Thymus (tissue), 11 donors: ENCODE results near the gene OR1K1. TPM values are rescaled to one million over a fixed set of nuclear protein-coding genes. Genes with fewer than 3 reads are reported as not detected.
"Not testable (repeated sequence)": the region's sequence is repeated elsewhere in the genome, so short reads cannot be mapped to it uniquely, and the experiment has no call there.

Experiments used
- DNase-seq, 9 donors: peaks; one replicate each; pipeline ENCODE4 v3.0.0-alpha.2; 2013; ENCODE audit warnings: low spot score in 9 of 9, low read depth in 6 of 9, missing footprints in 1 of 9
- H3K27ac ChIP-seq, 2 donors: one replicate each; pipeline ENCODE4 v1.5.1; 2013; ENCODE audit warnings: control low read depth in 1 of 2, low read depth in 1 of 2, low read length in 1 of 2, mild to moderate bottlenecking in 1 of 2, moderate library complexity in 1 of 2
- H3K27me3 ChIP-seq, 2 donors: one replicate each; pipeline ENCODE4 v1.5.1; 2013; ENCODE audit warnings: low read length in 1 of 2; ENCODE audit not compliant: control insufficient read depth in 2 of 2, insufficient read depth in 1 of 2
- H3K36me3 ChIP-seq, 2 donors: one replicate each; pipeline ENCODE4 v1.5.1; 2013; ENCODE audit warnings: low read length in 1 of 2, mild to moderate bottlenecking in 1 of 2, moderate library complexity in 1 of 2; ENCODE audit not compliant: control insufficient read depth in 2 of 2, insufficient read depth in 2 of 2
- H3K4me1 ChIP-seq, 2 donors: one replicate each; pipeline ENCODE4 v1.5.1; 2013; ENCODE audit warnings: low read length in 2 of 2; ENCODE audit not compliant: control insufficient read depth in 2 of 2, insufficient read depth in 2 of 2
- H3K4me3 ChIP-seq, 2 donors: one replicate each; pipeline ENCODE4 v1.5.1; 2013; ENCODE audit warnings: low read length in 2 of 2, control low read depth in 1 of 2, mild to moderate bottlenecking in 1 of 2
- H3K9me3 ChIP-seq, 2 donors: one replicate each; pipeline ENCODE4 v1.5.1; 2013; ENCODE audit warnings: low read length in 1 of 2, mild to moderate bottlenecking in 1 of 2; ENCODE audit not compliant: control insufficient read depth in 2 of 2, insufficient read depth in 1 of 2
- WGBS: extraction: QIAGEN DNeasy Blood & Tissue Kit; methylation state at CpG from one replicate; pipeline ENCODE4 v1.1.7; 2013; 5-methylcytosine and 5-hydroxymethylcytosine counted together
- polyA plus RNA-seq: library from polyadenylated mRNA; stranded (reverse); fragments of 200-250 nt; gene quantifications from one replicate; pipeline ENCODE4 v1.2.3, GENCODE V29; 2013
- total RNA-seq: library from RNA; stranded (reverse); fragments of 120-200 nt; gene quantifications from one replicate; pipeline ENCODE4 v1.2.4, GENCODE V29; 2013
- donor health status: healthy.

OR1K1 gene
- total and polyA plus RNA-seq, 2 donors, result not detected

DNA sequence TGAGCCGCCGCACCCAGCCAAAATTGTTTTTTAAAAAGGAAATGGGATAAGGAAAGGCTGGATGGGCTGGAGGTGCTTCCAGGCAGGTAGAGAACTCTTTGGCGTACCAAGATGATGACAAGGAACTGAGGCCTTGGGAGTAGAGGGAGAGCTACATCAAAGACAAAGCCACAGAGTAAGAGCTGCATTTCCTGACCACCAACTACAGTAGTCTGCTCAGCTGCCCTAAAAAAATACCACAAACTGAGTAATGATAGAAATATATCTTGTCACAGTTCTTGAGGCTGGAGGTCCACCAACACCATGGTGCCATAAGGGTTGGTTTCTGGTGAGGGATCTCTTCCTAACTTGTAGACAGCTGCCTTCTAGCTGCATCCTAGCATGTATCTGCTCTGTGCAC is 8.2 kb downstream of the OR1K1 start:
- H3K4me1 ChIP-seq, result peaks cover 0 to 2% of the 10 kb centered on the region in 2 donors
- peak in 1 of 9 donors; percentile 14 for DNase-seq
- WGBS, result 70% methylated on average over 3 of the region's 3 CpGs
- no peaks in the 10 kb centered on the region for H3K9me3 ChIP-seq
- no peaks in the 10 kb centered on the region for H3K27me3 ChIP-seq
- H3K4me3 ChIP-seq, result no peak overlapping the region
- no peaks in the 10 kb centered on the region for H3K36me3 ChIP-seq
- no peak overlapping the region for H3K27ac ChIP-seq

GRCh38 chr9:122809261-122809660 is 9.3 kb downstream of the OR1K1 start:
- not testable (repeated sequence) for H3K27ac ChIP-seq, H3K4me3 ChIP-seq, H3K9me3 ChIP-seq, H3K36me3 ChIP-seq, DNase-seq, H3K27me3 ChIP-seq, H3K4me1 ChIP-seq
- 88% methylated on average over 7 of the region's 7 CpGs for WGBS

- H3K27ac ChIP-seq, result no peak overlapping the region
- no peaks in the 10 kb centered on the region for H3K27me3 ChIP-seq
- peak; percentile 41 to 89 (median 85) for DNase-seq
- H3K4me1 ChIP-seq, result peaks cover 0 to 2% of the 10 kb centered on the region in 2 donors
- H3K4me3 ChIP-seq, result no peak overlapping the region
- H3K9me3 ChIP-seq, result no peaks in the 10 kb centered on the region
- WGBS, result 15% methylated on average over 8 of the region's 8 CpGs
- H3K36me3 ChIP-seq, result peaks cover 0 to 3% of the 10 kb centered on the region in 2 donors
These were observed 10.5 kb downstream of the OR1K1 start for GRCh38 chr9:122810306-122810946.

DNA sequence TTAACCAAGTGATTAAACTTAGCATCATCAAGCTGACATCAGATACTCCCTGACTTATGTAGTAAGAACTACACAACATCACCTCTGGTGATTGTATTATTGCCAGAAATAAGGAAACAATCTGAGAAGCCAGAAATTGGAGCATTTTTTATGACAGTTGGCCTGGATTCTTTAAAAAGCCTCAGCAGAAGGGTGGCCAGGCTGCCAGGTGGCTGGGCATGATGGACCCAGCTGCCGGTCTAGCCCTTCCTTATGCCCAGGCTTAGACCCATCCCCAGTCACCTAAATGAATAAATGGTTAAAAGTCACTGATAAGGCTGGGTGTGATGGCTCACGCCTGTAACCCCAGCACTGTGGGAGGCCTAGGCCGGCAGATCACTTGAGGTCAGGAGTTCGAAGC is 12.8 kb downstream of the OR1K1 start:
- Histone ChIP-seq H3K27me3 (no peaks in the 10 kb centered on the region), H3K27ac (no peak overlapping the region), H3K9me3 (no peaks in the 10 kb centered on the region), H3K4me1 (peaks cover 10 to 13% of the 10 kb centered on the region in 2 donors), H3K36me3 (peaks cover 6 to 14% of the 10 kb centered on the region in 2 donors), H3K4me3 (no peak overlapping the region)
- DNase-seq, result no peak
- WGBS, result 94% methylated on average over 4 of the region's 4 CpGs

GRCh38 chr9:122814545-122814944 is 14.6 kb downstream of the OR1K1 start:
- H3K27me3 ChIP-seq, result no peaks in the 10 kb centered on the region
- DNase-seq, result no peak
- H3K4me3 ChIP-seq, result no peak overlapping the region
- H3K4me1 ChIP-seq, result peaks cover 10 to 11% of the 10 kb centered on the region in 2 donors
- 90% methylated on average over 6 of the region's 6 CpGs for WGBS
- H3K36me3 ChIP-seq, result peaks cover 10 to 15% of the 10 kb centered on the region in 2 donors
- H3K9me3 ChIP-seq, result no peaks in the 10 kb centered on the region
- H3K27ac ChIP-seq, result no peak overlapping the region

DNA sequence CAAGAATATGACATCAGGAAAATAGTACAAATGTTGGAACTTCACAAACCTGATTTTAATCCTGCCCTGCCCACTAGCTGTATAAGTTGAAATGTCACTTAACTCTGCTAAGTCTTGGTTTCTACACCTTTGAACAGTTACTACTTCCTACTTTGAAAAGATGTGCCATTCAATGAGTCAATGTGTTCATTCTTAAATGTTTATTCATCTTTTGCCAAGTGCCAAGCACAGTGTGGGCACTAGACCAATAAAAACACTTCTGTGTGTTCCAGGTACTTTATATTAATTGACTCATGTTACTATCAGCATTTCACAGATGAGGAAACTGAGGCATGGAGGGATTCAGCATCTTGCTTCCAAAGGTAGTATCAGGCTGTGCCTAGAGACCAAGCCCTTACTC is 15.6 kb downstream of the OR1K1 start:
- Histone ChIP-seq H3K27me3 (no peaks in the 10 kb centered on the region), H3K27ac (no peak overlapping the region), H3K9me3 (no peaks in the 10 kb centered on the region), H3K36me3 (peaks cover 17 to 24% of the 10 kb centered on the region in 2 donors), H3K4me1 (peaks cover 10 to 11% of the 10 kb centered on the region in 2 donors), H3K4me3 (no peak overlapping the region)
- DNase-seq, result no peak

DNA sequence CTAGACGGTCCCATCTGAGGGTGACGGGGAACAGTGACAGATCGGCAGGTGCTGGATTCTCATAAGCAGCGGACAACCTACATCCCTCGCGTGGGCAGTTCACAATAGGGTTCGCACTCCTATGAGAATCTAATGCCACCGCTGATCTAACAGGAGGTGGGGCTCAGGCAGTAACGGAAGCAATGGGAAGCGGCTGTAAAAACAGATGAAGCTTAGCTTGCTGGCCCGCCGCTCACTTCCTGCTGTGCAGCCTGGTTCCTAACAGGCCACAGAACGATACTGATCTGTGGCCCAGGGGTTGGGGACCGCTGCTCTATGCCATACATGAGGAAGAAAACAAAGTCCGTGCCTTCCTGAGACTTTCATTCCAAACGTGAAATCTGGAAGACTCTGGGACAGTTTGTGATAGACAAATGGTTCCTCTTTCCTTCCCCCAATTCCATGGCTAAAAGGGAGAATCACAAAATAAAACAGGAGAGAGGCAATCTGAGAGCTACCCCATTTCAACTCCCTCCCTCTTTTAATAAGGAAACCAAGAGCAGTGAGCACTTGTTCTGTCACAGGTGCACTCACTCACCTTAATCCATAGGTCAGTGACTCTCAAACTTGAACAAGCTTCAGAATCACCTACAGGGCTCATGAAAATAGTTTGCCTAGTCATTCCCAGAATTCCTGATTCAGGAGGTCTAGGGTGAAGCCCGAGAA is 16.4 kb downstream of the OR1K1 start:
- Histone ChIP-seq H3K4me3 (no peak overlapping the region), H3K4me1 (peaks cover 10 to 11% of the 10 kb centered on the region in 2 donors), H3K27me3 (no peaks in the 10 kb centered on the region), H3K27ac (peak overlapping the region; percentile 42 to 64), H3K36me3 (peaks cover 18 to 28% of the 10 kb centered on the region in 2 donors), H3K9me3 (no peaks in the 10 kb centered on the region)
- 18% methylated on average over 17 of the region's 17 CpGs for WGBS
- peak in 5 of 9 donors; percentile 6 to 55 (median 22) for DNase-seq

GRCh38 chr9:122819326-122819725 is 19.4 kb downstream of the OR1K1 start:
- no peaks in the 10 kb centered on the region for H3K9me3 ChIP-seq
- WGBS, result 97% methylated on average over 3 of the region's 3 CpGs
- peaks cover 37 to 52% of the 10 kb centered on the region in 2 donors for H3K36me3 ChIP-seq
- peaks cover 10 to 11% of the 10 kb centered on the region in 2 donors for H3K4me1 ChIP-seq
- no peak overlapping the region for H3K4me3 ChIP-seq
- H3K27me3 ChIP-seq, result no peaks in the 10 kb centered on the region
- no peak overlapping the region for H3K27ac ChIP-seq
- DNase-seq, result no peak

DNA sequence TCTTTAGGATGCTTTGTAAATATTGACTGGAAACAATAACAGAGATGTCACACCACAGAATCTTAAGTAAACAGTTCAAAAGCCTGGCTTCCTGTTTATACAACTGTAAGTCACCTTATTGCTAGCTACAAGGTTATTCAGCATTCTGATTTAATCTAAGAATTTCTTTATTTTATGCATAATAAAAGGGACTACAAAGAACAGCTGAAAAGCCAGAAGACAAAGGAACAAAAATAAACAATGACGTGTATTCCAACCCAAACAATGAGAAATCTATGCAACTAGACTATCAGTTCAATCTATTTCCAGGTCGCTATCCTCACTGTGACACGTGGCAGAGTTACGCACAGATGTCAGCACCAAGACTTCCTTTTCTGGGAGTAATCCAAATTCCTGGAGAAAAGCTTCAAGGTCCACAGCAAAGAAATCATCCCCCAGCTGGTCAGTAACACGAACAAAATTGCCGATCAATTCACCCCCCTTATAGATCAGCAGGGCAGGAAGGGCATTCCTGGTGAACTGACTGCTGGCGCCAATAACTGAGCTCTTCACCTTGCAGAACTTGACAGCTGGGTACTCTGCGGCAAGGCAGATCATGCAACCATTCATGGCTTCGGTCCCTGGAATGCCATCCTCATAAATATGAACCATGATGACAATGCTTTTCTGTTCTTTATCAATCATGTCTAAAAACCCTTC is 20.0 kb downstream of the OR1K1 start:
- Histone ChIP-seq H3K4me1 (peaks cover 10 to 11% of the 10 kb centered on the region in 2 donors), H3K9me3 (no peaks in the 10 kb centered on the region), H3K27me3 (no peaks in the 10 kb centered on the region), H3K27ac (no peak overlapping the region), H3K4me3 (no peak overlapping the region), H3K36me3 (peaks cover 37 to 52% of the 10 kb centered on the region in 2 donors)
- WGBS, result 96% methylated on average over 9 of the region's 9 CpGs
- DNase-seq, result no peak
